T-cell (primary cell): ENCODE results near the gene OR9G4. TPM values are rescaled to one million over a fixed set of nuclear protein-coding genes. Genes with fewer than 3 reads are reported as not detected.

Source experiments
- total RNA-seq, 35 experiments: library from RNA in 6 of 35; stranded (reverse) in 6 of 35; fragments of 120-200 nt in 1 of 35; gene quantifications; one replicate each; pipeline versions ENCODE4 v1.2.1 to v1.2.4 and lab custom pipeline; 2013 to 2026

Gene OR9G4
- total RNA-seq, 5 donors from 2014 or later (not counting 1 experiment from before 2014, with no cell fraction given) = not detected

Other genes starting within 250 kb of the OR9G4 start
- not detected for gene OR5M11, start 205.4 kb downstream of the OR9G4 start, total RNA-seq
- gene OR5M10, start 171.0 kb downstream of the OR9G4 start, total RNA-seq = not detected
- gene OR5M1, start 133.8 kb downstream of the OR9G4 start, total RNA-seq = not detected
- not detected for gene OR5AP2, start 106.3 kb downstream of the OR9G4 start, total RNA-seq
- gene OR5AR1, start 85.0 kb downstream of the OR9G4 start, total RNA-seq = not detected
- gene OR9G1, start 49.6 kb downstream of the OR9G4 start, total RNA-seq = not detected
- not detected for gene OR5AK2, start 240.2 kb upstream of the OR9G4 start, total RNA-seq